ENCODE data around the gene HTRA1.

DNA sequence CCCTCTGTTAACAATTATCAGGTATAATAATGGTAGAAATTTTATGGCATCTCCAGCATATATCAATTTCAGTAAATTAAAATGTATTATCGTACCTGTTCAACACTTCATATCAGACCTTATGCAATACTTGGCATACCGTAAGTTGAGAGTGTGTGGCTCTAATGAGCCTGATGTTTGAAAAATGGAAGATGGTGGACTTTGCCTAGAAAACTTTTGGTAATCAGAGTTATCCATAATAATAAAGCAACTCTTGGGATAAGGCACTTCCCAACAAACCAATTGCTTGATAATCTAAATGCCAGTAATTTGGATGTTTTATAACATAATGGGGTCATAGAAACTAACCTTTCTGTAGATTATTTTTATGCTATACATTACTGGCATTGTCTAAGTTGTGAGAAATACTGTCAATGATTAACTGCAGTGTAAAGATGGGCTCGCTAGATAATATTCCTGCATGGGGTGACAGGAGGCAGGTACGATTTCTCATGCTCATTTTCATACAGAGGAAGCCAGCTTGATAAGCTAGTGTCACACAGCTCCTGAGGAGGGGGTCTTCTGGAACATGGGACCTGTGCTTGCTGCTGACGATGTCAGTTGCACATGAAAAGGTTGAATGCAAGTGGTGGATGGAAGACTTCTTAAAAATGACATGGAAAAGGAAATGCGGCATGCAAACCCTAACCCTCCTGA lies 71.4 kb downstream of the HTRA1 start:
- TF ChIP-seq CTCF (IDR thresholded peaks at IDR 0.05) (no peak), POLR2A (IDR thresholded peaks at IDR 0.05) (no peak)

Measured in testis (tissue), 2 donors.